Right lung (tissue), 10 donors: ENCODE measurements around the gene ATP1A4. TPM values are rescaled to one million over a fixed set of nuclear protein-coding genes. Genes with fewer than 3 reads are reported as not detected.
"Not testable (repeated sequence)": the region's sequence is repeated elsewhere in the genome, so short reads cannot be mapped to it uniquely, and the experiment has no call there.

Experiments
- DNase-seq, 2 donors: peaks; one replicate each; pipeline ENCODE4 v3.0.0-alpha.2; 2013
- long read RNA-seq, 8 donors: transcript quantifications; one replicate each; lab custom pipeline, GENCODE V29; 2026
- polyA plus RNA-seq, 5 donors: library from polyadenylated mRNA; unstranded; fragments of 120-200 nt; gene quantifications; one replicate each; pipeline versions ENCODE4 v1.2.1 to v1.2.3, GENCODE V29; 2013; ENCODE audit warnings: inconsistent platforms in 1 of 5, low replicate concordance in 1 of 5; ENCODE audit not compliant: insufficient read length in 5 of 5, insufficient read depth in 1 of 5

ATP1A4 gene
- polyA plus RNA-seq, result under 1 TPM in 4 of 5 donors, not detected in 1; 0.15 to 0.24 (median 0.22) TPM
- long read RNA-seq, donor 1, result 0 reads
- long read RNA-seq, donor 2, result 0 reads
- long read RNA-seq, donor 3, result 0 reads
- long read RNA-seq, donor 4, result 0 reads
- long read RNA-seq, donor 5, result 0 reads
- long read RNA-seq, donor 6, result 0 reads
- long read RNA-seq, donor 7, result 0 reads
- long read RNA-seq, donor 8, result 0 reads

DNA sequence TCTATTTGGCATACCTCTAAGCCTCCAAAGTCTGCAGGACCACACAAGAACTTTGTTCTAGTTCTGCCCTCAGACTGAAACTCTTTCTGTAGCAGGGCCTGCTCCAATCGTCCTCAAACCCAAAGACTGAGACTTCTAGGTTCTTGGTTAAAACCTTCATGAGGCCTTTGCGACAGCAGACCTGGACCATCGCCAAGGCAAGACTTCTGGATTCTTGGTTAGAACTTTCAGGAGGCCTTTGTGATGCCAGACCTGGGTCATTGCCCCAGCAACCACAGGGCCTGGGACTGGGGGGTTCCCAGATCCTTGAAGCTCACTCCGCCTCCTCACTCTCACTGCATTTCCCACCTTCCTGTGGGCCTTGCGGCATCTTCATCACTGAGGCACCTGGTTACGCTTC, at the start of gene ATP1A4:
TSS of gene ATP1A4 (plus strand) at position 301 of the 400 bp plus-strand sequence. CDS start 438 bp downstream, outside the sequence.
- no peak for DNase-seq

DNA sequence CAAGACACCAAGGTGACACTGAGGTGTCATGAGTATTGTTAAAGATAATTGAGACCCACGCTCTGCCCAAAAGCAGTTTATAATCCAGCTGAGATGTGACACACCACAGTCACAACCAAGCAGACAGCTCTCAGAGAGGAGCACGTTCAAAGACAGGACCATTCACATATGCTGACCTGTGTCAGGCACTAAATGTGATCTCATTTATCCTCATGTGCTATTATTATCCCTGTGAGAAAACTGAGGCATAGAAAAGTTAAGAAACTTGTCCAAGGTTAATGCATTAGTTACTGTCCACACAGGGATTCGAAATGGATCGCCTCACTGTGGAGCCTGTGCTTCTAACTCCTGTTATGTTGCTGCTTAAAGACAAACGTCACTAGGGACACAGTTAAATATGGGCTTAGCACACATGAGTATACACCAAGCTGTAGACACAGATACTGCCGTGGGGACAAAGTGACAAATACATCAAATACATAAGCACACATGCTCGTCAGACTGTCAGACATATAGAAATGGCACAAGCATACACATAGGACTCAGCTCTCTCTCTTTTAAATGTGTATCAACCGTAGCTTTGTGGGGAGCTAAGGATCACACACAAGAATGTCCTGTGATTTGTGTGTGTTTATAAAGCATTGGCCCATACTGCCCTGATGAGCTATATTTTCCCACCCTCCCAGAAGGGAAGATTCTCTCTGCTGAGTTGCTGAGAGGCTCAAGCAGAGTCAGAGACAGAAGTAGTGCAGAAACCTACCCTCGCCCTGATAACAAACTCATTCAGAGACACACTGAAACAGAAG, 49.5 kb upstream of the ATP1A4 start:
- no peak for DNase-seq

DNA sequence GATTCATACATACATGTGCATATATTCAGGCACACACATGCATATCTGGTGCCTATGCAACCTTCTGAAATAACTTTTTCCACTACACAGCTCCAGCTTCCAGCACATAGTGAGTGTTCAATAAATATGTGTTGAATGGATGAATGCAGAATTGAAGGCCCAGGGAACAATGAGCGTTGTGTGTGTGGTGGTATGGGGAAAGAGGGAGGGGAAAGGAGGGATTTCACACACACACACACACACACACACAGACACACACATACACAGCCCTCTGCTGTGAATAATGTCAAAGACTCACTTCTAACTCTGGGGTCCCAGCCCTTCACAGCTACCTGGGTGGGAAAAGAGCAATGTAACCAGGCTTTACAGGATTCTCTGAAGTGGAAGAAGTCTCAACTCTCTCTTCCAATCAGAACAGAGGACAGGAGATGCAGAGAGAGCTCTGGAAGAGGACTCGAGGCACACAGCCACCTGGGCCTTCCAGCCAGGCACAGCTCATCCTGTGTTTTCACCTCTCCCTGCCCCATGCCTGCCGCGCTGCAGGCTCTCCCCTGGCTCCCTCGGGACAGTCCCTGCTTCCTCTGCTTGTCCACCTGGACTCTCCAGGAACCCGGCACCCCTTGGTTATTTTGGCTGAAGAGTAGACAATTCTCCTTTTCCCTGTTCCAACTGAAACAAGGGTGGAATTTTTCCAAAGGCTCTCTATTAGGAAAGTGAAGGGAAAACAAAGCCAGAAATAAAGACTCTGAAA, 47.6 kb upstream of the ATP1A4 start:
- no peak for DNase-seq

DNA sequence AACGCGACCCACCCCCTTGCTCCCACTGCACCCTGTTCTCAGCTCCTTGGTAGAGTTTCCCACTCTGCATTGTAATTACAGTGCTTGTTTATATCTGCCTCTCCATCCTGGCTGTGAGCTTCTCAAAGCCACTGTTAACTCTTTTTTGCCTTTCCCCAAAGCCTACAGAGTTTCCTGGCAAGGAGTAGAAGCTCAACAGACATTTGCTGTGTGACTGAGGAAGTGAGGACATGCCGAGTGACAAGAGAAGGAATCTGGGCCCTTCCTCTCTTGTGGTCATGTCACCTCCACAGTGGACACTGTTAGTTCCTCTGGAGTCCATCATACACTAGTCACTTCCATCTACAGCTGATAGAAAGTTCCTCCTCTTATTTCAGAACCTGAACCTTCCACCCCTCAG, 46.9 kb upstream of the ATP1A4 start:
- no peak for DNase-seq

DNA sequence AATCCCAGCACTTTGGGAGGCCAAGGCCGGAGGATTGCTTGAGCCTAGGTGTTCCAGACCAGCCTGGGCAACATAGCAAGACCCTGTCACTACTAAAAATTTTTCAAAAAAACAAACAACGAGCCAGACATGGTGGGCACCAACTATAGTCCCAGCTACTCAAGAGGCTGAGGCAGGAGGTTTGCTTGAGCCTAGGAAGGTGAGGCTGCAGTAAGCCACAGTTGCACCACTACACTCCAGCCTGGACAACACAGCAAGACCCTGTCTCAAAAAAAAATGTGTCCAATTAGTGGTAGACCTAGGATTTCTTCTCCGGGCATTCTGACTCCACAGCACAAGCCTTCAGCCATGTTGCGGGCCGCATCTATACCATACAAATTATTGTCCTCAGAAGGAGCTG, 46.2 kb upstream of the ATP1A4 start:
- DNase-seq, result no peak

DNA sequence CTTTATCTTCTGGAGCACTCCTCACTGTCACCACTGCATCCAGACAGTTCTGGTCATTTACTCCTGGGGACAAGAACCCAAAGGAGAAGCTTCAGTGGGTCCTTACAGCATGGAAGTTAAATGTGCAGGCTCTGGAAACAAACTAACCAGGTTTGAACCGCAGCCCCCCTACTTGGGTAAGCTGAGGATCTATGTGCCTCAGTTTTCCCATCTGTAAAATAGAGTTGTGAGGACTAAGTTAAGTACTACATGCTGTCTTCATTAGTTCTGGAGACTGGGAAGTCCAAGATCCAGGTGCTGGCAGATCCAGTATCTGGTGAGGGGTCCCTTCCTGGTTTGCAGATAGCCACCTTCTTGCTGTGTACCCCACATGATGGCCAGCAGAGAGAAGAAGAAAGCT, 43.9 kb upstream of the ATP1A4 start:
- DNase-seq, result no peak

DNA sequence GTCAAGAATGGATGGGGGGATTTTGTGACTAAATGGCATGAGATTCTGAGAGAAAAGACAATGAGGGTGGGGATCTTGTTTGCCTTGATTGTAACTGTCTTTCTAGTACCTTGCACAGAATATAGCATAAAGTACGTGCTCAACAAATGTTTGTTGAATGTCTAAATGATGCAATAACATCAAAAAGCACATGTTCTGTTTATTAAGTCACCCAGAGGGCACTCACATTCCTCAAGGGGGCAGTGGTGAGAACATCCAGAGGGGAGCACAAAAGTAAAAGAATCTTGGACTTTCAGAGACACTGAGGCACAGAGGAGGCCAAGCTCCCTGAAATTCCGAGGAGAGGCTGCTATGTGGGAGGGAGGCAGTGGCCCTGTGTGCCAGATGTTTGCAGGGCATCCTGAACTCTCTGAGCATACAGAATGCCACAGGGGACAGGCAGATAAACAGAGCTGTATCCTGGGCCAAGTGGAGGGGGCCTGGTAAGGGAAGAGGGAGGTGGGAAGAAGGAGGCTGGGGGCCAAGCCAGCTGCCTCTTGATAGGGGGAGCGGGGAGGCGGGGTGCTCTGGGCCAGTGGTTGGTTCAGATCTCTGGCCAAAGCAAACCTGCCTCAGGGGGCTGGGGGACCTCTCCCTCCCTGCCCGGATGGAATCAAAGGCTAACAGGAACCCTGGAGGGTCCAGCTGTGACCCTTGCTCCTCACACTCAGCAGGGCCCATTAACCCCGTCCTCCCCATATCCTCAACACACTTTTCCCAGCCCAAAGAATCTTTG, 42.3 kb upstream of the ATP1A4 start:
- DNase-seq, result no peak

DNA sequence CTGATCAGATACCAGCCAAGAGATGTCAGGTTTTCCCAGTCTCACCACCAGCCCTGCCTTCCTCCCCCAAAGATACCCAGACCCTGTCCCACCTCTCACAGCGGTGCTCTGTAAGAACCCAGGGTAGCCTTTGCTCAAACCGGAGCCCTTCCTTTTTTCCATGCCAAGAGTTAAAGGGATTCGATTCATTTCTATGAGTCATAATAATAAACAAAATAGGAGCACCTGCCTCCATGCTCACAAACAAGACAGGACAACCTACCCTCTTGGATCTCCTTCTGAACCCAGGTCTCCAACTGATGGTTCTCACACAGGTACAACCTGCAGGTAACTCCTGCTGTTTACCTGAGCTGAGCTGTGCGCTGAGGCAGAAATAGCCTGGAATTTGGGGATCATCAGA, 41.7 kb upstream of the ATP1A4 start:
- no peak for DNase-seq

DNA sequence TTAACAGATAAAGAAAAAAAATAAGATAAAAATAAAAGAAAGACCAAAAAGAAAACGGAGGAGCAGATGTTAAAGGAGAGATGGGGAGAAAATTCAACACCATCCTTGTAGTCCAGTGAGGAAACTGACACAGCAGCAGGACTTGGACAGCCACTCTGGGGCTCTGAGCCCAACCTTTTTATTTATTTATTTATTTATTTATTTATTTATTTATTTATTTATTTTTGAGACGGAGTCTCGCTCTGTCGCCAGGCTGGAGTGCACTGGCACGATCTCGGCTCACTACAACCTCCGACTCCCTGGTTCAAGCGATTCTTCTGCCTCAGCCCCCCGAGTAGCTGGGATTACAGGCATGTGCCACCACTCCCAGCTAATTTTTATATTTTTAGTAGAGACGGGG, 39.9 kb upstream of the ATP1A4 start:
- not testable (repeated sequence) for DNase-seq

DNA sequence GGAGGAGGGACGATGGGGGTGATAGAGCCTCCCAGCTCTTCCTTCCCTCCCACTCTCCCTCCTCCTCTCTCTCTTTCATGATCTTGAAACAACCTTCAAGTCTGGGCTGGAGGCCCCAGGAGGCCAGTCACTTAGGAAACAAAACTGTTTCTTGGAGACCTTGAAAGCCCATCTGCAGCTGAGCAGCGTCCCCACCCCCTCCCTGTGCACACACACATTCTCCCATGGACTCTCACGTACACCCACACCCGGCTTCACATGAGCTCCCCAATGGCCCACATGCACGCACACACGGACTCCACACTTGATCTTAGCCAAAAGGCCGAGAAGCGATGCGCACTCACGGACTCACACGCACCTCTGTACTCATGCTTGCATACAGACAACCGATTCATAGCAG, 39.0 kb upstream of the ATP1A4 start:
- no peak for DNase-seq

DNA sequence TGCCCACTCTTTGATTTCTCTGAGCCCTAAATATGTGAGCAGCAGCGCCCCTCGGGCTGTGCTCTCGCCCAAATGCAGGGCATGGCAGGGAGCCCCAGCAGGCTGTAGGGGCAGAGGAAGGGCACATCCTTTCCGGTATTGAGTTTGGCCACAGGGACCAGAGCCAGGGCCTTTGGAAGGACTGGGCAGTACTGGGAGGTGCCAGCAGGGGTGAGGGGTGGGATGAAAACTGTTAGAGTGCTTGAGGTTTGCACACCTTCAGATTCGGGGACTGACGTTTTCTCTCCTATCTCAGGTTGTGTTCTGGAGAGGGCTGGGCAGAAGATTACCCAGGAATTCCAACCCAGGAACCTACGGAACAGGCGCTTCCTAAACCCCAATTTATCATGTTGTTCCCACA, 38.0 kb upstream of the ATP1A4 start:
- DNase-seq, result no peak

DNA sequence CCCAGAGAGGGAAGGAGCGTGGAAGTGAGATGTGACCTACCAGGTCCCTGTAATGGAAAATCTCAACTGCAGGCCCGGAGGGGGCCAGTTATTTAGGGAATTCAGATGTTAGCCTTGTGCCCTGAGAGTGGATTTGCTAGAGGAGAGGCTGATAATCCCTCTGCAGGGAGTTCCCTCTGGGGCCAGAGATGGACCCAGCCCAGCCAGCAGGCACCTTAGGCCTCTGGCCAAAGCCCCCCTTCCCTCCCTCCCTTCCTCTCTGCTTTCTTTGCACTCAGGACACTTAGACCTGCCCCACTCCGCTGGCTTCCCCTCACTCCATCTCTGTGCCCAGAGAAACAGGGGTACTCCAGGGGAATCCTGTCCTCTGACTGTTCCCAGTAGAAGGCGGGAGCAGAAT, 37.3 kb upstream of the ATP1A4 start:
- DNase-seq, result no peak

DNA sequence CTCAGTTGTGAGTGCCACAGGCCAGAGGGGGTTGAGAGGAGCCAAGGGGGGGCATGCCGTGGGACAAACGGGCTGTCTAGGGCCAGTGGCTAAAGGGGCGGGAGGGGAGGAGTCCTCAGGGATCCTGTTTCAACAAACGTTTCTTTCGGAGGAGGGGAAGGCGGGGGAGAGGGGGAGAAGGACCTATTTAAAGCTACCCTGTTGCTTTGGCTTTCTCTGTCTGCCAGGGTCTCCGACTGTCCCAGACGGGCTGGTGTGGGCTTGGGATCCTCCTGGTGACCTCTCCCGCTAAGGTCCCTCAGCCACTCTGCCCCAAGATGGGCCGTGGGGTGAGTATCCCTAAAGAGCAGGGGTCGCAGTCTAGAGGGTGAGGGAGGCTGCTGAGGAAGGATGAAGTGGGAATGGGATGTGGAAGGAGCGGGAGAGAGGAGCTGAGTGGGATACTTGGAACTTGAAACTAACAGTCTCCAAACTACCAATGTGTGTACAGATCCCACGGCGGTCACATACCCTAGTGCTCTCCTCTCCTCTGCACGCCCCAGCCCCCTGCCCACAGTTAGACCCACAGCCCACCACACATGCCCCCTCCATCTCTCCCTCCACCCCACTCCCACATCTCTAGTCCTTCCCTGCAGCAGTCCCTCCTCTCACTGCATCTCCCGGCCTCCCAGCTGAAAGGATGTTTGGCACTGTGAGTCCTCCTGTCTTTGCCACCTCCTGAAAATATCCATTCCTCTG, 35.7 kb upstream of the ATP1A4 start, which contains the start of gene ATP1A2:
TSS of gene ATP1A2 (plus strand) at position 215 of the 738 bp plus-strand sequence. CDS start at position 318, 103 bp downstream.
- DNase-seq, result no peak

DNA sequence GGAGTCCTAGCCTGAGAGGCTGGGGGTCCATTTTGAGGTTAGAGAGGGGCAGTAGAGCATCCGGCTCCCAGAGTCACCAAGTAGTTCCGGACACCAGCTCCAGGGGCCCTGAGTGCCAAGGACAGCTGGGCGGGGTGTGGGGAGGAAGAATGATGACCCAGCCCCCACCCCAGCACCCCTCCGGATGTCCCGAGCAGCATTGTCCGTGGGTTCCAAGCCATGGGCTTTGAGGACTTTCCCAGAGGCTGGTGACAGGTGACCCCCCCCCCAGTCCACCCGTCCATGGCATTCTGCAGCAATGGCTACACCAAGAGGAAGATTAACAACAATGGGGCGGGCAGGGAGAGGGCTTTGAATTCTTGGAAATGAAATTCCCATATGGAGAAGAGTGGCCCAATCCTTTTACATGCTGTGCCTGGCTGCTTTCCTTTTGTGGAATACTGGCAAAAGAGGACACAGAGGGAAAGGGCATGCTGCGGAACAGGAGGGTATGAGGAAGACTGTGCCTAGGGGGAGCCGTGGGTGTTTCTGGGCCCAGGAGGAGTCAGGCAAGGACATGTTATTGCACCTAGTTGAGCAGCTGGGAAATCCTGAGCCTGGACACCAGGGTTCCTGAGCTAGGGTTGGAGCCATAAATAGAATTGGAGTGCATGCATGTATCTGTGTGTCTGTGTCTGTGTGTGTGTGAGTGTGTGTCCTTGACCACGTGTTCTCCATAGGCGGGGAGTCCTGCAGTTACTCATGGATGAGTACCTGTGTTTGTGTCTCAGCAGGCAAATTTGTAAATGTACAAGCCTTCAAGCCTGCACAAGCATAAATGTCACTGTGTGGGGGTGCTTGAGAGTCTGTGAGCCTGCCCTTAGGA, 34.9 kb upstream of the ATP1A4 start:
- DNase-seq, result no peak

DNA sequence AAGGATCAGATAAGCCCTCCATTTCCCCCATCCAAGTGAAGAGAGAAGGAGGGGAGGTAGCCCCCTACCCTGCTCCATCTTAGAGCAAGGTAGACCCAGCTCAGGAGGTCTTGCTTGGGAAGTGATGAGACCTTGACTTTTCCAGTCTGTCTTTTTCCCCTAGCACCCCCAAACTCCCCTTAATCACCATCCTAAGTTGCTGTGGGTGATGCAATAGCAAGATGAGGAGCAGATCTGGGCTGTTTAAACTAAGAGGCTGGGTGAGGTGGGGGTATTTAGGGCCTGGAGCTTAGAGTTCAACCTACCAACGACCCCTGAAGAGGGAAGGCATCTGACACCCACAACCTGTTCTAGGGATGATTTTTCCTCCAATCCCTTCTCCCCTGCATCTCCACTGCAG, 34.1 kb upstream of the ATP1A4 start:
- DNase-seq, result no peak

DNA sequence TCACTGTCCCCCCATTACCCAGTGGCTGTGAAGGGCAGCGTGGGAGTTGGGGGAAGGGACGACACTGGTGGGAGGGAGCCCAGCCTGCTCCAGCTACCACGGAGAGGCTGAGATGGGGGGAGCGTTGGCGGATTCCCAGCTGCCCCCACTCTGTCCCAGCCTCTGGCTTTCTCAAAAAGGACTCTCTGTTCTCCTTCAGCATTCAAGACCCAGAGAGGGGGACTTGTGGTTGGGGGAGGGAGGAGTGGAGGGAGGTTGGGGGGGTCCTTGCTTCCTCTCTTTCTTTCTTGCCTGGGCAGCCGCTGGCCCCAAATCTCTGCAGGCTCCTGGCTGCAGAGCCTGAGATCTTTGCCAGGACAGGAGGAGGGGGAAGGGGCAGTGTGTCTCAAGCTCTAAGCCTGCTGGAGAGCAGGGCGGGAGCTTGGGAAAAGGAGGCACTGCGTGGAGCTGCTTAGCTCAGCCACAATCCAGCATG, 33.7 kb upstream of the ATP1A4 start:
- peak; percentile 75 to 79 for DNase-seq

DNA sequence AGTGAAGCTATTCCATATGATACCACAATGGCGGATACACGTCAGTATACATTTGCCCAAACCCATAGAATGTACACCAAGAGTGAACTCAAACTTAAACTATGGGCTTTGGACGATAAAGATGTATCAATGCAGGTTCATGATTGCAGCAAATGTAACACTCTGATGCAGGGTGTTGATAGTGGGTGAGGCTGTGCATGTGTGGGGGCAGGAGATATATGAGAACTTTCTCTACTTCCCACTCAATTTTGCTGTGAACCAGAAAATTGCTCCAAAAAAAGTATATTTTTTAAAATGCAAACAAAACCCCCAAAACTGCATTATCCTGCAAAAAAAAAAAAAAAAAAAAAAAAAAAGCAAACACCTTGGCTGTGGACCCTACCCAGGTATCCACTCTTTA, 32.5 kb upstream of the ATP1A4 start:
- DNase-seq, result no peak

DNA sequence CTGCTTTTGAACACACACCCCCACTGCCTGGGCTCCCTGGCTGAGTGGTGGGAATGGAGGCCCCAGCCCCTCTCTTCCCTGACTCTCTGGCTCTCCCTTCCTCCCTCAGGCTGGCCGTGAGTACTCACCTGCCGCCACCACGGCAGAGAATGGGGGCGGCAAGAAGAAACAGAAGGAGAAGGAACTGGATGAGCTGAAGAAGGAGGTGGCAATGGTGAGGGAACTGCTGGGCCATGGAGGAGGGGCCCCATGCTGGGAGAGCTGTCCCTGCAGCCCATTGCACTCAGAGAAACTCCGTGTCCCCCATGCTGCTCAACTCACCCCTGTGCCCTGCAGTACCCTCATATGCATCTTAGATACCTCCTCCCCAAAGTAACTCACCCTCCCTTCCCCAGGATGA, 30.6 kb upstream of the ATP1A4 start:
- DNase-seq, result no peak

DNA sequence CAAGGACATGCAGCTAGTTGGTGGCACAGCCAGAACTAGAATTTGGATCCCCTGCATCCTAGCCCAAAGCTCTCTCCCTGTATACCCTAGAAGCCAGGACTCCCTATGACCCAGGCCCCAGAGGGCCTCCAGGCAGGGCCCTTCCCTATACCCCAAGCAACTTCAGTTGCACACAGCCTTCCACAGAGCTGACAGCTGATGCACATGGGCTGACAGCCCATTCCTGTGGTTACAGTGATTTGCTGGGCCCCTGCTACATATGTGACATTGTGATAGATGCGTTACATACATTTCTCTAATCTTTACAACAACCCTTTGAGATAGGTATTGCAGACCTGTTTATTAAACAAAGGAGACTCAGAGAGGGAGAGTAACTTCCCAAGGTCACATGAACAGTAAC, 30.0 kb upstream of the ATP1A4 start:
- no peak for DNase-seq

DNA sequence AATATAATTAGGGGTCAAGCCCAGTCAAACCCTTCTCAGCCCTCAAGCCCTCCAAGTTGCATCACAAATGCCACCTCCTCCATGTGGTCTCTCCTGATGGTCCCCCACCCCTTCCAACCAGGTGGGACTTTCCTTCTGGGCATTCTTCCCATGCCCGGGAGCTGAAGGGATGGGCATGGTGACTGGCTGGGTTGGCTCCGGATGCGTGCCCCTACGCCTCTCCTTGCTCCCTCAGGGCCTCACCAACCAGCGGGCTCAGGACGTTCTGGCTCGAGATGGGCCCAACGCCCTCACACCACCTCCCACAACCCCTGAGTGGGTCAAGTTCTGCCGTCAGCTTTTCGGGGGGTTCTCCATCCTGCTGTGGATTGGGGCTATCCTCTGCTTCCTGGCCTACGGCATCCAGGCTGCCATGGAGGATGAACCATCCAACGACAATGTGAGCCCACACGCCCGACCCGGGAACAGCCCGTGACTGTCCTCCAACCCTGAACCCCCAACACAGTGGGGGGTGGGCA, 28.4 kb upstream of the ATP1A4 start:
- DNase-seq, result no peak
